RPMI8226 (cell line): ENCODE results near the gene TFEB.

Experiments used
- DNase-seq: peaks from one replicate; pipeline ENCODE4 v3.0.0-alpha.2; 2015

TFEB gene

DNA sequence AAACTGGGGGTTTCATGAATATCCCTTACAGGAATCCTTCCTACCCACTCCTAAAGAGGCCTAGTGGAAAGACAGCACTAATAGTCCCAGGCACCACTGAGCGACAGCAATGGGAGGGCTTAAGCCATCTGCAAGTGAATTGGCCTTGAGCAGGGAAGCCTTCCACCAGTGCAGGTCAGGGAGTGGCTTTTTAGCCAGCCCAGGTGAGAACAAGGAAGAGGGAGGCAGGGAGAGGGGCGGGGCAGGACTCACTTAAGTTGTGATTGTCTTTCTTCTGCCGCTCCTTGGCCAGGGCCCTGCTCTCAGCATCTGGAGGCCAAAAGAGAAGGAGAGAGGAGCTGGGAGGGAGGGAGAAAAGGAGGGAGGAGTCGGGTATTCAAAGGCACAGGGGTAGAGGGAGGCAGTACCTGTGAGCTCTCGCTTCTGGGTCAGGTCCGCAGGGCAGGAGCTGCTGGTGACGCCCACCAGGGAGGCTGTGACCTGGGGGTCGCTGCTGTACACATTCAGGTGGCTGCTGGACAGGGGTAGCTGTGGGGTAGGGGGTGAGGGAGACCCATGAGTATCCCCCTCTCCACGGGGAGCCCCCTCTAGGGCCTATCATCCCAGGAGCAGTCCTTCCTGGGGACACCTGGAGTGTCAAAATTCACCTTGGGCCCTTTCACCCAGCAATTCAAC is 47.8 kb downstream of the TFEB start:
- no peak for DNase-seq

DNA sequence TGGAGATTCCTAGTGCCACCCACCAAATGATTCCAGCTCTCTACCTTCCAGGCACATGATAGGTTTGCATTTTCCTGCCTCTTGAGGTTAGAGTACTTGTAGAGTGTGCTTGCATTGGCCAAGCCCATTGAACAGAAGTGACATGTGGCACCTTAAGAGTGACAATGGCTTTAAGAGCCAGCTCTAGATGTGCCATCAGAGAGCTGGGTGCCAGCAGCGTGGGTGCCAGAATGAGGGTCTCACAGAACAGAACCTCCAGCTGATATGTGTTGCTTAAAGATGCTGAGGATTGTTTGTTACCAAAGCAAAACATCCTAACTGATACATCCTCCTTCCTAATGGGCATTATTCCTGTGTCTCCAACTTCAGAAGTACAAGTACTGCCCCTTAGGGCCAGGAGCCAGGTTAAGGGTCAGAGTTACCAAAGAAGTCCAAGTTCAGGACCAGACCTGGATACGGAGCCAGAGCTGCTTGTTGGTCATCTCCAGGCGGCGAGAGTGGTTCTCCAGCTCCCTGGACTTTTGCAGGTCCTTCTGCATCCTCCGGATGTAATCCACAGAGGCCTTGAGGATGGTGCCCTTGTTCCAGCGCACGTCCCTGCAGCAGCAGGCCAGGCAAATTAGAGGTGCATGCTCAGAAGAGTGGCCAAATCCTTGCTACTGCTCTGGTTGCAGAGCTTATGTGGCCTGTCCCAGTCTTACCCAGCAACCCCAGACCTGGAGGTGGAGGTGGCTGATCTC is 49.6 kb downstream of the TFEB start:
- no peak for DNase-seq

GRCh38 chr6:41684311-41685180 is 50.9 kb downstream of the TFEB start:
- DNase-seq = no peak

GRCh38 chr6:41683523-41684310 is 51.7 kb downstream of the TFEB start:
- DNase-seq = peak; percentile 80

DNA sequence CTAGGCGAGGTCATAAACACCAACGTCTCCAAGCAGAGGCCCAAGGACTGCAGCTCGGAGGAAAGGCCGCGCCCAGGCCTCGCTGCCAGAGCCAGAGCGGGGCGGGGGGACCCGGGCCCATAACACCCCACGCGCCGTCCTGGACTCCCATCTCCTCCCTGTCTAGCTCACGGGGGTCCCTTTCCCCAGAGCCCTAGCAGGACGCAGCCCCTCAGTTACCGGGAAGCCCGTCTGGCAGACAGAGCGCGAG is 52.2 kb downstream of the TFEB start:
- DNase-seq = no peak

DNA sequence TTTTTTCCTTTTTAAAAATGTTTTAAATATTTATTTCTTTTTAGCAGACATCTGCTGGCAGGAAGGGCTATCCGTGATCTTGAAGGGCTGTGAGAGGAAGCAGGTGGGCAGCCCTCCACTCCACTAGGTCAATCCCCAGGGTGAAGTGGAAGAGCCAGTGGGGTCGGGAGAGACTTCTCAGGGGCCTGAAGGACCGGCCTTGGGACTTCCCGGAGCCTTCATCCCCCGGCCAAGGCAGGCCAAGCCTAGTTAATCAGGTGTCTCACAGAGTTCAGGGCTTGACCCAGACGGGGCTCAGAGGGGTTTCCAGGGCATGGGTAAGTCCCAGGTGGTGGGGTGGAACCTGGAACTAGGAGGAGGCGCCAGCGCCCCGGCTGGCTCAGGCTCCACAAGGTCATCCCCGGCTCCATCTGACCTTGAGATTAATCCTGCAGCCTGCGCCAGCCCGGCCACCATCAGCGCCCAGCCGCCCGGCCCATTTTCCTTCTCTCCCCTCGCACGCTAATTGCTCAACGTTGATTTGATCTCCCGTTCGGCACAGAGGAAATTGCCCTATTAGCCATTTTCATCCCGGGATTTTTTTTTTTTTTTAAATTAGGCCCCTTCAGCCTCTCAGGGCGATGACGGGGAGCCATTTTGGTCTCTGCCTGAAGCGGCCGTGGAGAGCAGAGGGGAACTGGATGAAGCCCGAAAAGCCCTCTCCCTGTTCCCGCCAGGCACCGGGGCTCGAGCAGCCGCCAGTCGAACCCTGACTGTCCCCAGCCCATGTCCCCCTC is 52.7 kb downstream of the TFEB start:
- DNase-seq = no peak

GRCh38 chr6:41682056-41682477 is 53.3 kb downstream of the TFEB start:
- peak; percentile 81 for DNase-seq

- DNase-seq = no peak
These were observed 55.0 kb downstream of the TFEB start for GRCh38 chr6:41680182-41680965.

DNA sequence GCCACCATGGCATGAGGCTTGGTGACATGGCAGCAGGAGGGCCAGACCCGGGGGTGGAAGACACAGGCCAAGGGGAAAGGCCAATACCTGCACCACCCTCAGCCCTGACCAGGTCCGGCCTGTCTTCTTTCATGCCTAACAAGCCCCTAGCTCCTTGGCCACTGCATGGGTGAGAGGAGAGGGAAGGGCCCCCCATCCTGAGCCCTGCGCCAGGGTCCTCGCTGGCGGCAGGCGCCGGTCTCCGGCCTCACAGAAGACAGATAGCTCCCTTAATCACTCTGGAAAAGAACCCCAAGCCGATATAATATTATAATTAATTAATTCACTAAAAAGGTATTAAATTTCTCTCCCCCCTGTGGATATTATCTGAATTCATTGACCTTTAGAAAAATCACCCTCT is 55.7 kb downstream of the TFEB start:
- DNase-seq = no peak

- no peak for DNase-seq
These were observed 56.8 kb downstream of the TFEB start for GRCh38 chr6:41678511-41679084.

DNA sequence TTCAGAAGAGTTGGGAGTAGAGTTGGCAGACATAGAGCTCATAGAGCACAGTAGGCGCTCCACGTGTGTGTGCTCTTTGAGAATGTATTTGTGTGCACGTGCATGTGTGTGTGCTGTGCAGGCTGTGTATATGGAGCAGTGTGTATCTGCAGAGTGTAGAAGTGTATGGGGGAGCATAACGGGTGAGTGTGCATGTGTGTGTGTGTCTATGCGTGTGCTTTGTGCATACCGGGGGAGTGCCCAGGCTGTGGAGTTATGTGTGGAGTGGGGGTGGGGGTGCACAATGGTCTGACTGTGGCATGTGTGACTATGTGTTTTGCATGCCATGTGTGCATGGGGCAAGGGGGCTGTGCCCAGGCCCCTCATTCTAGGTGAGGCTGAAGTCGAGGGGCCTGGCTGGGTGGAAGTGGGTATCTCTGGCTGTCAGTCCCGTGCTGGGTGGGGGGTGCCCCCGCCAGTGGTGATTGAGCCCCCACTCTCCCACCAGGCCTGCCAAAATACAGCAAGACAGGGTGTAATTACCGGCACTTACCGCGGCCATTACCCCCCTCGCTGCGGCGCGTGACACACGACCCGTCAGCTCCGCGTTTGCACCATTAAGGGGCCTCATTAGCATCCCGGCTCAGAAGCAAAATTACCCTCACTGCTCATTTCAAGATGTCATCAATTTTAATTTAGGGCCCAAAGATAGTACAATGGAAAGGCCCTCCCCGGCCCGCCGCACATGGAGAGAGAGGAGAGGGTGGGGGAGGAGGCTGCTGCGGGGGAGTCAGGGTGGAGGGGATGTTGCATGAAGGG is 58.1 kb downstream of the TFEB start:
- DNase-seq = no peak

- DNase-seq = no peak
These were observed 59.0 kb downstream of the TFEB start for GRCh38 chr6:41676431-41676830.

GRCh38 chr6:41675992-41676391 is 59.4 kb downstream of the TFEB start:
- no peak for DNase-seq

DNA sequence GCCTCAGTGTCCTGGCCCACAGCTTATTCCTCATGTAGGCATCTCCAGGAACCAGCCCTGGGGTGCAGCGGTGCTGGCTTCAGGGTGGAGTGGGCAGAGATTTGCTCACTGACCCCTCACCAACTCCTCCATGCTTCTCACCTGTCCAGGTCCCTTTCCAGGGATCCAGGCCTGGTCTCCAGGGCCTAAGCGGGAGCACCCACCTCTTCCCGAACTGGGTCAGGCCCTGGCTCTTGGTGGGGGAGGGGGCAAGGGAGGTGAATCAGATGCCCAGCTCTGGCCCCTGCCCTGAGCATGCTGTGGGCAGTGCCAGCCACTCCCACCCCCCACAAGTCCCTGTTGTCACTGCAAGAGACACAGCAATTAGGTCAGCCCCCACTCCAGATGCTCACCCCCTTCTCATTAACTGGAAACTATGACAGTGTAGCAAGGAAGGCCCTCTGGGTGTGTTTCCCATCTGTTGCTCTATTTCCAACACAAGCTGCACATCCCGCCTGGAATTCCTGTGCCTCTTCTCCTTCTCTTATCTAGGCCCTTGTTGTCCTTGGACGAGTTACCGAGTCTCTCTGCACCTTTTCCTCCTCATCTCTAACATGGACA is 60.1 kb downstream of the TFEB start:
- no peak for DNase-seq

DNA sequence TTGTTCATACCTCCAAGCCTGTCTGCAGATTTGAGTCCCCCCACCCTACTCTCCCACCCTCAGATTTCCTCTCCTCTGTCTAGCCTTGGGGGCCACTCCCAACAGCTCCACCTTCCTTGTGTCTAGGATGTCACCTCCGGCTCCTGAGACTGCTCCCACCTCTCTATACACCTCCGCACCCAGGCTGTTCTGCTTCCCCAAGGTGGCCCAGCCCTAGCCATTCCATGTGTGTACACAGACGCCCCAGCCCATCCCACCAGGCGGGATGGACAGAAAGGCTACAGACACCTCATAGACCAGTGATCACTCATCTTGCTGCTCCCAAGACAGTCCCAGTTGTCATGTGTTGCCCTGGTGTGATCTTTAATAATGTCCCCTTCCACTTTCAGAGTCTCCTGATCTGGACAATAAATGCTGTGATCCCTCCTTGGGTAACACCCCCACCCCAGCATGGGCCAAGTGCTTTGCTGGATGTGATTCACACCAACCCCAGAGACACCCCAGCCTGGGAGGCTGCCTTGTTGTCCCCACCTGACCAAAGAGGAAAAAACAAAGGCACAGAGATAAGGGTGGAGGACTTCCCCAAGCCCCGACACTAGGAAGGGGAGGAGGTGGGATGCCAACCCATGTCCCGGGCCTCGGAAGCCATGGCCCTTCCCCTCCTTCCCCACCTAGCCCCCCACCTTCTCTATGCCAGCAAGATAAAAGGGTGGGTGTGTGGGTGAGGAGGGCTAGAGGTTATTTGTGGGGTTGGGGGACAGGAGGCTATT is 61.0 kb downstream of the TFEB start:
- no peak for DNase-seq

DNA sequence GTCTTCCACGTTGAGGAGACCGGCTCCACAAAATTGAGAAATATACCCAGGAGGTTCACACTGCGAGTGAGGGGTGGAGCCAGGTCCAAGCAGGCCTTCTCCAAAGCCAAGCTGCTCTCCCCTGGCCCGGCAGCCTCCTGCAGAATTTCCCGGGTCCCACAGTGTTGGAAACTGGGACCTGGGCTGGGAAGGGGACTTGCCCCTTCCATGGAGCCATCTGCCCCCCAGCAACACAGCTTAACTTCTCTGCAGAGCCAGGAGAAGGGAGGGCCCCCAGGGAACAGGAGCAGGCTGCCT is 61.8 kb downstream of the TFEB start:
- no peak for DNase-seq

DNA sequence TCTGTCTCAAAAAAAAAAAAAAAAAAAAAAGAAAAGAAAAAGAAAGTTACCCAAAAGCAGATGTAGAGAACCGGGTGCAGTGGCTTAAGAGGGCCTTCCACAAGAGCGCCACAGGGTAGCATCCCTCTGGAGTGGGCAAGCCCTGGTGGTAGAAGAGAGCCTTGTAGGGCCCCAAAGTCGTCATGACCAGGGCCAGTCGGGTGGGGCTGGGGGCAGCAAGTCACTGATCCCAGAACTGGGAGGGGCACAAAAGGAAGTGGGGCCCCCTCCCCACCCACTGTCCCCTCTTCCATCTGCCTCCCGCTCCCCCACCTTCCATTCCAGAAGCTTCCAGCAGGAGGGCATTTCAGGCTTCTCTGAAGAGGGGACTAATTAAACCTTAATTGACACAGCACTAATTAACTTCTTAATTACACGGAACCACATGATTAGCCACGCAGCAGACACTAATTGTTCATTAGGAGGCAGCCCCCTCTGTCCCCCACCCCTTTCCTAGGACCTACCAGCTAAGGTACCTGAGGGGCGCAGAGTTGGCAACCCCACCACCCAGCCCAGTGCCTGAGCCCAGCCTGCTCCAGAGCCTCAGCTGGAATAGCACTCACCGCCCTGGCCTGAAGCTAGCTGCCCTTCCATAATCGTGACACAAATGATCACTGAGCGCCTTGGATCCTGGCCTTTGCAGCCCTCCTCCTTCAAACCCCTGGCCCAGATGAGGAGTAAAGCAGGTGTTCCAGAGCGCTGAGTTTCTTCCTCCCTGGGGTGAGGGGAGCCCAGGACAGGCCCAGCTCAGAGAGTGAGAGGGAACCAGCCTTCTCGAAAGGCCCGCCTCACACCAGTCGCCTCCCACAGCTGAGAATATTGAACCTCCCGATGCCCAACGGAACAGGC is 62.3 kb downstream of the TFEB start:
- DNase-seq = no peak

DNA sequence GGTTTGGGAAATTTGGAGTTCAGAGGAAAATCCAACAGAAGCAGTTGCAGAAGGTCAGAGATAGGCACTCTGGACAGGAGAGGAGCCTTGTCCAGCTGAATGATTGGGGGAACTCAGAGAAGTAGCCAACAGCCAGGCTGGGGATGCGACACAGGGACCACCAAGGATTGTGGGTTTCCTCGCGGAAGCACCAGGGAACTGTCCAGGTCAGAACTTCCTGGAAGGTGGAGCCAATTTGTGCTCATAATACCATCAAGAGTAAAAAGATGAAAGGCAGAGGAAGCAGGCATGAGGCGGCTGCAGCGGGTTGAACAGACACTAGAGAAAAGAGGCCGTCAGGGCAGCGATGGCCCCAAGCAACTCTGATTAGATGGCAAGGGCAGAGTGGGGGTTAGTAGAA is 63.4 kb downstream of the TFEB start:
- DNase-seq = no peak
